ENCODE measurements around the gene HRC. TPM values are rescaled to one million over a fixed set of nuclear protein-coding genes. Genes with fewer than 3 reads are reported as not detected.

The HRC gene
- total RNA-seq, result 1 to 10 TPM in 1 of 4 donors, under 1 TPM in 2, not detected in 1; 0.47 to 1.0 (median 0.53) TPM

- Histone ChIP-seq H3K9me3 (no peaks in the 10 kb centered on the region), H3K27ac (no peak within 1 kb of the TSS), H3K27me3 (no peaks in the 10 kb centered on the region), H3K4me1 (peaks cover 39% of the 10 kb centered on the region), H3K4me3 (no peak within 1 kb of the TSS), H3K36me3 (no peaks in the 10 kb centered on the region)
- no peak for TF ChIP-seq EP300 (IDR thresholded peaks at IDR 0.05)
- no peak for TF ChIP-seq CTCF (IDR thresholded peaks at IDR 0.05)
- no peak for TF ChIP-seq POLR2AphosphoS5 (IDR thresholded peaks at IDR 0.05)
- no peak for TF ChIP-seq POLR2A (IDR thresholded peaks at IDR 0.05)
- WGBS, result 66% methylated on average over 13 of the region's 19 CpGs
- no peak for DNase-seq (ENCODE audit: low spot score in 2 of 2)
Measured at GRCh38 chr19:49155005-49155819, at the start of gene HRC. Gene HRC, minus strand, starts transcription at chr19:49155396. Its CDS starts 159 bp downstream, at chr19:49155237.

GRCh38 chr19:49201042-49201441 is 45.8 kb upstream of the HRC start:
- Histone ChIP-seq H3K36me3 (peaks cover 51% of the 10 kb centered on the region), H3K4me3 (no peak overlapping the region), H3K9me3 (no peaks in the 10 kb centered on the region), H3K27me3 (no peaks in the 10 kb centered on the region), H3K4me1 (peaks cover 12% of the 10 kb centered on the region), H3K27ac (no peak overlapping the region)
- TF ChIP-seq EP300 (IDR thresholded peaks at IDR 0.05), result no peak
- TF ChIP-seq CTCF (IDR thresholded peaks at IDR 0.05), result no peak
- TF ChIP-seq POLR2A (IDR thresholded peaks at IDR 0.05), result no peak
- TF ChIP-seq POLR2AphosphoS5 (IDR thresholded peaks at IDR 0.05), result no peak
- DNase-seq (ENCODE audit: low spot score in 2 of 2), result no peak
- WGBS, result 90% methylated on average over 7 of the region's 7 CpGs

- Histone ChIP-seq H3K9me3 (no peaks in the 10 kb centered on the region), H3K27ac (no peak overlapping the region), H3K4me3 (no peak overlapping the region), H3K4me1 (peaks cover 12% of the 10 kb centered on the region), H3K36me3 (peaks cover 45% of the 10 kb centered on the region), H3K27me3 (no peaks in the 10 kb centered on the region)
- WGBS, result 88% methylated on average over 29 of the region's 29 CpGs
- no peak for DNase-seq (ENCODE audit: low spot score in 2 of 2)
- TF ChIP-seq EP300 (IDR thresholded peaks at IDR 0.05) (no peak), CTCF (IDR thresholded peaks at IDR 0.05) (no peak), POLR2AphosphoS5 (IDR thresholded peaks at IDR 0.05) (no peak), POLR2A (IDR thresholded peaks at IDR 0.05) (no peak)
Measured at GRCh38 chr19:49200238-49200862, 45.2 kb upstream of the HRC start.

GRCh38 chr19:49196527-49197240 is 41.5 kb upstream of the HRC start:
- Histone ChIP-seq H3K4me3 (no peak overlapping the region), H3K27ac (no peak overlapping the region), H3K9me3 (no peaks in the 10 kb centered on the region), H3K27me3 (no peaks in the 10 kb centered on the region), H3K4me1 (peaks cover 9% of the 10 kb centered on the region), H3K36me3 (peaks cover 42% of the 10 kb centered on the region)
- DNase-seq (ENCODE audit: low spot score in 2 of 2), result no peak
- TF ChIP-seq POLR2A (IDR thresholded peaks at IDR 0.05) (no peak), POLR2AphosphoS5 (IDR thresholded peaks at IDR 0.05) (no peak), EP300 (IDR thresholded peaks at IDR 0.05) (no peak), CTCF (IDR thresholded peaks at IDR 0.05) (no peak)
- WGBS, result 42% methylated on average over 19 of the region's 40 CpGs

- TF ChIP-seq EP300 (IDR thresholded peaks at IDR 0.05), result no peak
- no peak for TF ChIP-seq POLR2AphosphoS5 (IDR thresholded peaks at IDR 0.05)
- no peak for TF ChIP-seq CTCF (IDR thresholded peaks at IDR 0.05)
- no peak for TF ChIP-seq POLR2A (IDR thresholded peaks at IDR 0.05)
- peaks cover 47% of the 10 kb centered on the region for H3K36me3 ChIP-seq
- no peak overlapping the region for H3K27ac ChIP-seq
- H3K27me3 ChIP-seq, result no peaks in the 10 kb centered on the region
- no peaks in the 10 kb centered on the region for H3K9me3 ChIP-seq
- no peak for DNase-seq (ENCODE audit: low spot score in 2 of 2)
- H3K4me3 ChIP-seq, result no peak overlapping the region
- H3K4me1 ChIP-seq, result peaks cover 9% of the 10 kb centered on the region
- 87% methylated on average over 4 of the region's 4 CpGs for WGBS
Measured at GRCh38 chr19:49194408-49194807, 39.2 kb upstream of the HRC start.

All from suprapubic skin (tissue), 4 donors.